SK-N-MC (cell line): ENCODE data around the gene SBK1.

Experiments used
- EZH2 ChIP-seq: fragments of 200-600 bp; sonication (generic); IDR thresholded peaks from one replicate; pipeline ENCODE4 v1.6.1; 2017; ENCODE audit warnings: antibody characterized with exemption
- FOXP2 ChIP-seq: optimal IDR thresholded peaks from 2 replicates; pipeline ENCODE3; 2011; ENCODE audit warnings: mild to moderate bottlenecking, moderate library complexity; ENCODE audit not compliant: insufficient read depth; ENCODE audit errors: extremely low read length, control extremely low read depth
- POLR2AphosphoS5 ChIP-seq: IDR thresholded peaks from 2 replicates; pipeline ENCODE4 v1.6.1; 2012; ENCODE audit warnings: mild to moderate bottlenecking, low read depth, low read length, borderline replicate concordance

- TF ChIP-seq POLR2AphosphoS5 (no peak), EZH2 (no peak), FOXP2 (no peak)
Observed at GRCh38 chr16:28297308-28297707, 5.0 kb downstream of the SBK1 start.
